ENCODE data around the gene RNF157.

GRCh38 chr17:76279742-76280287 lies 39.5 kb upstream of the RNF157 start:
- TF ChIP-seq ZNF214 (tag by site-specific recombination; IDR thresholded peaks at IDR 0.05; ENCODE audit: borderline replicate concordance) (no peak), ZNF792 (tag by site-specific recombination; IDR thresholded peaks at IDR 0.05) (no peak), ZNF350 (tag by site-specific recombination; IDR thresholded peaks at IDR 0.05) (no peak), CTCF (tag by site-specific recombination; IDR thresholded peaks at IDR 0.05) (no peak), ZBTB1 (tag by site-specific recombination; IDR thresholded peaks at IDR 0.05) (no peak), PBX3 (CRISPR knock-in tag; IDR thresholded peaks at IDR 0.05) (no peak), ZNF558 (tag by site-specific recombination; IDR thresholded peaks at IDR 0.05) (no peak), ZNF707 (tag by site-specific recombination; IDR thresholded peaks at IDR 0.05) (no peak), SCRT2 (tag by site-specific recombination; IDR thresholded peaks at IDR 0.05) (no peak), REST (tag by site-specific recombination; IDR thresholded peaks at IDR 0.05) (no peak), PRDM2 (tag by site-specific recombination; IDR thresholded peaks at IDR 0.05; ENCODE audit: borderline replicate concordance) (no peak)

All from HEK293 (cell line).